NCI-H1092 (cell line): ENCODE results near the gene LMF1.
"Not testable (repeated sequence)": the region's sequence is repeated elsewhere in the genome, so short reads cannot be mapped to it uniquely, and the experiment has no call there.

ENCODE experiments used
- DNase-seq: peaks from one replicate; lab custom pipeline; 2025; lab: John Stamatoyannopoulos, UW

The LMF1 gene

GRCh38 chr16:831571-832413, 139.0 kb downstream of the LMF1 start:
- DNase-seq, result no peak

- DNase-seq, result no peak
Measured at GRCh38 chr16:830871-831570, 139.8 kb downstream of the LMF1 start.

GRCh38 chr16:830107-830870, 140.5 kb downstream of the LMF1 start:
- DNase-seq, result no peak

GRCh38 chr16:828891-829290, 141.9 kb downstream of the LMF1 start:
- no peak for DNase-seq

GRCh38 chr16:827513-827912, 143.3 kb downstream of the LMF1 start:
- DNase-seq, result no peak

GRCh38 chr16:825341-826061, 145.3 kb downstream of the LMF1 start:
- peak; percentile 27 for DNase-seq

- DNase-seq, result no peak
Measured at GRCh38 chr16:824601-825000, 146.2 kb downstream of the LMF1 start.

- DNase-seq, result no peak
Measured at GRCh38 chr16:824194-824593, 146.6 kb downstream of the LMF1 start.

GRCh38 chr16:822909-823297, 147.9 kb downstream of the LMF1 start:
- no peak for DNase-seq

- no peak for DNase-seq
Measured at GRCh38 chr16:822174-822908, 148.4 kb downstream of the LMF1 start.

- no peak for DNase-seq
Measured at GRCh38 chr16:821751-822150, 149.0 kb downstream of the LMF1 start.

- DNase-seq, result no peak
Measured at GRCh38 chr16:820748-821147, 150.0 kb downstream of the LMF1 start.

- not testable (repeated sequence) for DNase-seq
Measured at GRCh38 chr16:820044-820408, 150.8 kb downstream of the LMF1 start.

- DNase-seq, result no peak
Measured at GRCh38 chr16:819336-820043, 151.3 kb downstream of the LMF1 start.

- DNase-seq, result no peak
Measured at GRCh38 chr16:818592-818991, 152.2 kb downstream of the LMF1 start.

- DNase-seq, result no peak
Measured at GRCh38 chr16:818132-818531, 152.7 kb downstream of the LMF1 start.

GRCh38 chr16:817001-817906, 153.5 kb downstream of the LMF1 start:
- no peak for DNase-seq

GRCh38 chr16:815861-816260, 154.9 kb downstream of the LMF1 start:
- no peak for DNase-seq

- DNase-seq, result no peak
Measured at GRCh38 chr16:814974-815373, 155.8 kb downstream of the LMF1 start.
